Measurements from ENCODE around the gene DNAJC6. TPM values are rescaled to one million over a fixed set of nuclear protein-coding genes. Genes with fewer than 3 reads are reported as not detected.

The DNAJC6 gene
- polyA plus RNA-seq (2012; ENCODE audit: missing spikeins): 0.47 TPM

DNA sequence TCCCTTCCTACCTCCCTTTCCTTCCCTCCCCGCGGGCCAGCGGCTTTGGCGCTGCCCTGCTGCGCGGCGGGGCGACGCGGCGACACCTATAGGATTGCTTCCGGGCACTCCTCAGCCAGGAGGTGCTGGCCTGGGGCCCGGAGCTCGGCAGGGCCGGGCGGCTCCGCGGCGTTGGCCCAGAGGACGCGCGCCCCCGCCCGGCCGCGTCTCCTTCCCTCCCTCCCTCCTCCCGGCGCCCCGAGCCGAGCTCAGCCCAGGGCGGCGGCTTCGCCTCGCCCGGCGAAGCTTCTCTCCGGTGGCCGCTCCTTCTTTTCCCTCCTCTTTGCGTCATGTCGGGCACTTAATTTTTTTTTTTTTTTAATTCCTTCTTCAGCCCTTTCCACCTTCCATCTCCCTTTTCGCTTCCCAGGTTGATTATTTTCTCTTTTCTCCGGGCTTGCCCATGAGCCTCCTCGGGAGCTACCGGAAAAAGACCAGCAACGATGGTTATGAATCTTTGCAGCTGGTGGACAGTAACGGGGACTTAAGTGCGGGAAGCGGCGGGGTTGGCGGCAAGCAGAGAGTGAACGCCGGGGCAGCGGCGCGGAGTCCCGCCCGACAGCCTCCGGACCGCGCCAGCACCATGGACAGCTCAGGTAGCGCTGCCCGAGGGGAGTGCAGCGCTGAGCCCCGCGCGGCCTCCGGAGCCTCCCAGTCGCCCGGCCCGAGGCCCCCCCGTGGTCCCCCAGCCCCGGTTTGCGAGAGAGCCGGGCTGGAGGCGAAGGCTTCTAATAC, at the start of gene DNAJC6:
DNAJC6 (plus strand) TSS at position 240 of the 774 bp plus-strand sequence; CDS start at position 443, 203 bp downstream.
- FAIRE-seq (no peak), DNase-seq (ENCODE audit: insufficient read length) (peak; percentile 13)
- no peak for TF ChIP-seq POLR2A (IDR thresholded peaks at IDR 0.05; ENCODE audit: low read depth, low read length)
- TF ChIP-seq TAF1 (IDR thresholded peaks at IDR 0.05; ENCODE audit: borderline replicate concordance, low read depth, low read length): no peak
- no peak for TF ChIP-seq POLR2AphosphoS5 (IDR thresholded peaks at IDR 0.05; ENCODE audit: low read depth, low read length)

DNA sequence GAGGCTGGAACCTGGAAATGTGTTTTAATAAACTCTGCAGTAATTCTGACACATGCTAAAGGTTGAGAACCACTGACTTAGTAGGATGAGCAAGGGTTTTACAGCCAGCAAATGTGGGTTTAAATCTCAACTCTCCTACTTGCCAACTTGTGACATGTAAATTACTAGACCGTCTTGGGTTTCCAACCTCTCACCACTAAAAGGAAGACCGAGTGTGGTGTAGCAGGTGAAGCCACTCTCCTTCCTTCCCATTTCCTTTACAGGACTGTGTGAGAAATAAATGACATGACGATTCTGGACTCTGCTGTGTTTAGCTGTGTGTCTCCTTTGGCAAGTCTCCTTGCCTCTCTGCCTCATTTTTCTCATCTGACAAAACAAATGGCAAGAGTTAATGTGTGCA, 49.5 kb upstream of the DNAJC6 start:
- TF ChIP-seq POLR2A (IDR thresholded peaks at IDR 0.05; ENCODE audit: low read depth, low read length) (no peak), TAF1 (IDR thresholded peaks at IDR 0.05; ENCODE audit: borderline replicate concordance, low read depth, low read length) (no peak), POLR2AphosphoS5 (IDR thresholded peaks at IDR 0.05; ENCODE audit: low read depth, low read length) (no peak)
- DNase-seq (ENCODE audit: insufficient read length): no peak
- FAIRE-seq: no peak

DNA sequence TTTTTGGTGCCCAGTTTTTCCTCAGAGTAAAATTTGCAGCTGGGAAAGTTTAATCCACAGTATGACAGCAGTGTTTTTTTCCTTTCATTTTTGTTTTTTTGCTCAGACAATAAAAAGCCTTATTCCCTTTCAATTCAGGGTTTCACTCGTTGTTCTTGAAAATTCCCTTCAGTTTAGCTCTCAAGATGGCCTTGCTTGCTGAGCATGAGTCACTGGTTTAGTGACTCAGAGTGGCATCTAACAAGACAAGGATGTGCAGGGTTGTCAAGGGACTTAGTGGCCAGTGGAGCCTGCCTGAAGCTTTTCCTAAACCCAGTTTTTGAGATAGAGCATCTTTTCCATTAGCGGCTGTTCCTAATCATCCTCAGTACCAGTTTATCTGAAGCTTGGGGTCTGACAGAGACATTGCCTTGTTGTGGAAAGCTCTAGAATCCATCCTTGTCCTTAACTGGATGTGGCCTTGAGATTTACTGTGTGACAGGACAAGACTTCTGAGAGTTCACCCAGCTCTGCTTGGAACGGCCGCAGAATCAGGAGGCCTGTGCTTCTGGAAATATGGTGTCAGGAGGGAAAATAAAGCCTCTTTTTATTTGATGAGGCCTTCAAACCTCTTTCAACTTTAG, 48.4 kb upstream of the DNAJC6 start:
- FAIRE-seq (peak; percentile 70), DNase-seq (ENCODE audit: insufficient read length) (no peak)
- TF ChIP-seq TAF1 (IDR thresholded peaks at IDR 0.05; ENCODE audit: borderline replicate concordance, low read depth, low read length) (no peak), POLR2AphosphoS5 (IDR thresholded peaks at IDR 0.05; ENCODE audit: low read depth, low read length) (no peak)

- DNase-seq (ENCODE audit: insufficient read length) (no peak), FAIRE-seq (no peak)
- TF ChIP-seq POLR2A (IDR thresholded peaks at IDR 0.05; ENCODE audit: low read depth, low read length): no peak
- no peak for TF ChIP-seq POLR2AphosphoS5 (IDR thresholded peaks at IDR 0.05; ENCODE audit: low read depth, low read length)
- no peak for TF ChIP-seq TAF1 (IDR thresholded peaks at IDR 0.05; ENCODE audit: borderline replicate concordance, low read depth, low read length)
These were observed 46.1 kb upstream of the DNAJC6 start for GRCh38 chr1:65263286-65263685.

DNA sequence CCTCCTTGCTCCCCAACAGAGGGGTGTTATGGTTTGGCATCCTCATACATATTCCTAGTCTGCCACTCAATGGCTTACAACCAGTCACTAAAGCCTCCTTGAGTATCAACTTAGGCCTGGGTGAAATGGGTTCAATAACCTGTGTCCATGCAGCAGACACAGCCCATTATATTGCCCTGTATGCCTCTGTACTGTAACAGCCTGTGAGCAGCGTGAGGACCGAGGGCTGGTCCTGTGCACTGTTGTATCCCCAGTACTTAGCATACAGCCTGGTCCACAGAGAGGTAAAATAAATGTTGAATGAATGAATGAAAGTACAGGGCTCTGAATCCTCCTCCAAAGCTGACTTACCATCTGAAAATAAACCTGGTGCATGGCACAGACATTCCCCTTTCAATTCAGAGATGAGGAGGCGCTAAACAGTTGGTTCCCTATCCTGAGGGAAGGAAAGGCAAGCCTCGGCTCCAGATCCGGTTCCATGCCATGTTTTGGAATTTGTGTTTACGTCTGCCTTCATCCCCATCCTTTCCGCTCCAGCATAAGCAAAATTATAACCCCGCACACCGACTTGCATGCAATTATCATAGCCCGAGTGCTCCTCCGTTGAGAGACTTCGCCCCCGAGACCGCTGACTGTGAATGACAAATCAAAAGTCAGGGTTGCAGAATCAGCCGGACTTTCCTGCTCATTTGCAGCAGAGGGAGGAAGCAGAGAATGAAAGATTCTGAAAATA, 45.0 kb upstream of the DNAJC6 start:
- no peak for DNase-seq (ENCODE audit: insufficient read length)
- FAIRE-seq: no peak
- TF ChIP-seq TAF1 (IDR thresholded peaks at IDR 0.05; ENCODE audit: borderline replicate concordance, low read depth, low read length) (no peak), POLR2AphosphoS5 (IDR thresholded peaks at IDR 0.05; ENCODE audit: low read depth, low read length) (no peak), POLR2A (IDR thresholded peaks at IDR 0.05; ENCODE audit: low read depth, low read length) (no peak)

- TF ChIP-seq POLR2AphosphoS5 (IDR thresholded peaks at IDR 0.05; ENCODE audit: low read depth, low read length) (no peak), TAF1 (IDR thresholded peaks at IDR 0.05; ENCODE audit: borderline replicate concordance, low read depth, low read length) (no peak), POLR2A (IDR thresholded peaks at IDR 0.05; ENCODE audit: low read depth, low read length) (no peak)
- no peak for FAIRE-seq
- DNase-seq (ENCODE audit: insufficient read length): no peak
These were observed 44.1 kb upstream of the DNAJC6 start for GRCh38 chr1:65265296-65265650.

- FAIRE-seq (peak; percentile 5), DNase-seq (ENCODE audit: insufficient read length) (peak; percentile 22)
- no peak for TF ChIP-seq POLR2AphosphoS5 (IDR thresholded peaks at IDR 0.05; ENCODE audit: low read depth, low read length)
These were observed 43.5 kb upstream of the DNAJC6 start for GRCh38 chr1:65265651-65266351.

DNA sequence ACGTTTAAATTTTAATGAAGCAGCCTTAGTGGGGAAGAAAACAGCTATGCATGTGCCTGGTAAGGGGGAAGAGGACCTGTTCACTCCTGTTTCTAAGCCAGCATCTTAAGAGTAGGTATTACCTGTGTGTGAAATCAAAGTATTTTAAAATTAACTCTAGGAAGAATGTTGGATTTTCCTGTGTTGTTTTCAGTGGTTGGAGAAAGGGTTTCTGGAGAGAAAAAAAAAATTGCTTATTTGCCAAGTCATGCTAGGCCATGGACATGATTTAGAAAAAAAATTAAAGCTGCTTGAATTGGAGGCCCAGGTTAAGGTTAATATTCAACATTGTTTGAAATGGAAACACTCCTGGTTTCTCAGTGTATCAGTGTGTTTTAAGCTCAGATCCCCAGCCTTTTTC, 42.9 kb upstream of the DNAJC6 start:
- TF ChIP-seq POLR2AphosphoS5 (IDR thresholded peaks at IDR 0.05; ENCODE audit: low read depth, low read length) (no peak), POLR2A (IDR thresholded peaks at IDR 0.05; ENCODE audit: low read depth, low read length) (no peak), TAF1 (IDR thresholded peaks at IDR 0.05; ENCODE audit: borderline replicate concordance, low read depth, low read length) (no peak)
- no peak for DNase-seq (ENCODE audit: insufficient read length)
- no peak for FAIRE-seq

GRCh38 chr1:65267271-65267670, 42.1 kb upstream of the DNAJC6 start:
- no peak for FAIRE-seq
- TF ChIP-seq POLR2A (IDR thresholded peaks at IDR 0.05; ENCODE audit: low read depth, low read length) (no peak), TAF1 (IDR thresholded peaks at IDR 0.05; ENCODE audit: borderline replicate concordance, low read depth, low read length) (no peak), POLR2AphosphoS5 (IDR thresholded peaks at IDR 0.05; ENCODE audit: low read depth, low read length) (no peak)
- DNase-seq (ENCODE audit: insufficient read length): no peak

- DNase-seq (ENCODE audit: insufficient read length) (no peak), FAIRE-seq (no peak)
- TF ChIP-seq POLR2A (IDR thresholded peaks at IDR 0.05; ENCODE audit: low read depth, low read length): no peak
These were observed 41.7 kb upstream of the DNAJC6 start for GRCh38 chr1:65267683-65268082.

DNA sequence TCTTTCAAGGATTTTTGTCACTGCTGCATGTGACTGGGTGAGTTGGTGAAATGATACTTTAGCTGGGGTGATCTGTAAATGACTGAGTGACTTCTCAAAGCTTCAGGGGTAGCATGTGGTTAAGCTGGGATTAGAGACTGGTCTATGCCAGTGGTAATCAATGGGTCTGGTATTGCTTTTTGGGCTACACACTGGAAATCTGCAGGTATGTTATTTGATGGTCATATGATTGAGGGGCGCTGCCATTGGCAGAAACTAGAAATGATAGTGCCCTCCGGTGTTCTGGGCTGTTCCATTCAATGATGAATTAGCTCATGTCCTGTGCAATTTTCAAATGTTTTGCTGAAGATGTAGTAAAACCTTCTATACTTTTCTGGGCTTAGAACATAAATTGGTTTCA, 39.7 kb upstream of the DNAJC6 start:
- TF ChIP-seq POLR2A (IDR thresholded peaks at IDR 0.05; ENCODE audit: low read depth, low read length): no peak
- TF ChIP-seq TAF1 (IDR thresholded peaks at IDR 0.05; ENCODE audit: borderline replicate concordance, low read depth, low read length): no peak
- TF ChIP-seq POLR2AphosphoS5 (IDR thresholded peaks at IDR 0.05; ENCODE audit: low read depth, low read length): no peak
- no peak for DNase-seq (ENCODE audit: insufficient read length)
- peak; percentile 77 for FAIRE-seq
